HepG2 (cell line): Measurements from ENCODE around the gene SLAMF9. TPM values are rescaled to one million over a fixed set of nuclear protein-coding genes. Genes with fewer than 3 reads are reported as not detected.

Source experiments
- EP300 ChIP-seq, 3 experiments: sonication (generic) in 1 of 3; formaldehyde crosslinking in 1 of 3; IDR thresholded peaks; 2 replicates each; pipeline versions ENCODE4 v1.5.1 to v1.6.1; 2011 to 2020; ENCODE audit warnings: low read depth in 2 of 3, low read length in 2 of 3, borderline replicate concordance in 1 of 3, improper control_type of control experiment in 1 of 3, mild to moderate bottlenecking in 1 of 3, missing genetic modification reagents in 1 of 3, moderate library complexity in 1 of 3
- MEIS1 ChIP-seq: sonication (generic); formaldehyde crosslinking; IDR thresholded peaks from 2 replicates; pipeline ENCODE4 v1.9.0; 2021; ENCODE audit warnings: mild to moderate bottlenecking, missing genetic modification reagents, moderate library complexity, borderline replicate concordance
- NR1H2 ChIP-seq: sonication (generic); formaldehyde crosslinking; IDR thresholded peaks from 2 replicates; pipeline ENCODE4 v1.8.1; 2022; ENCODE audit warnings: low read depth, missing genetic modification reagents, borderline replicate concordance
- ZNF121 ChIP-seq: sonication (generic); formaldehyde crosslinking; IDR thresholded peaks from 2 replicates; pipeline ENCODE4 v1.5.0; 2020; ENCODE audit warnings: mild to moderate bottlenecking, missing genetic modification reagents
- ZNF562 ChIP-seq: sonication (generic); formaldehyde crosslinking; IDR thresholded peaks from 2 replicates; pipeline ENCODE4 v1.8.0; 2022; ENCODE audit warnings: missing genetic modification reagents, borderline replicate concordance
- polyA plus RNA-seq, 8 experiments: library from polyadenylated mRNA; depleted of rRNA in 3 of 8; stranded (reverse) in 7 of 8; unstranded in 1 of 8; fragments of >200 nt; fragmentation: Illumina TruSeq in 4 of 8; extraction: Trizol in 4 of 8; gene quantifications; 2 replicates each; pipeline versions ENCODE4 v1.2.1 to v1.2.3, GENCODE V29; 2011 to 2016; ENCODE audit warnings: low read depth in 4 of 8, missing spikeins in 1 of 8, mixed read lengths in 1 of 8; ENCODE audit not compliant: insufficient read depth in 1 of 8
- total RNA-seq, 5 experiments: library from RNA; depleted of rRNA; stranded (reverse); fragments of >200 nt; fragmentation: Illumina TruSeq; extraction: Trizol; gene quantifications; 2 replicates each; pipeline ENCODE4 v1.2.3, GENCODE V29; 2016; ENCODE audit warnings: low read depth in 1 of 5
- TF ChIP-seq, protein P1 (sequence below): sonication (generic); formaldehyde crosslinking; IDR thresholded peaks from 2 replicates; pipeline ENCODE4 v1.4.0; 2020; ENCODE audit warnings: missing genetic modification reagents
- TF ChIP-seq, protein P2 (sequence below): sonication (generic); formaldehyde crosslinking; IDR thresholded peaks from 2 replicates; pipeline ENCODE4 v1.4.0; 2020; ENCODE audit warnings: missing genetic modification reagents
- TF ChIP-seq, protein P3 (sequence below): sonication (generic); formaldehyde crosslinking; IDR thresholded peaks from 2 replicates; pipeline ENCODE4 v1.5.1; 2020; ENCODE audit warnings: mild to moderate bottlenecking, missing genetic modification reagents, borderline replicate concordance
- TF ChIP-seq, protein P4 (sequence below): sonication (generic); formaldehyde crosslinking; IDR thresholded peaks from 2 replicates; pipeline ENCODE4 v1.5.1; 2020; ENCODE audit warnings: missing genetic modification reagents, mild to moderate bottlenecking, borderline replicate concordance

The SLAMF9 gene
- total and polyA plus RNA-seq, 2 of the 13 experiments (the other 11 are each of a cell fraction or from before 2014, with no cell fraction given), result 0.82 TPM; not detected in 1

DNA sequence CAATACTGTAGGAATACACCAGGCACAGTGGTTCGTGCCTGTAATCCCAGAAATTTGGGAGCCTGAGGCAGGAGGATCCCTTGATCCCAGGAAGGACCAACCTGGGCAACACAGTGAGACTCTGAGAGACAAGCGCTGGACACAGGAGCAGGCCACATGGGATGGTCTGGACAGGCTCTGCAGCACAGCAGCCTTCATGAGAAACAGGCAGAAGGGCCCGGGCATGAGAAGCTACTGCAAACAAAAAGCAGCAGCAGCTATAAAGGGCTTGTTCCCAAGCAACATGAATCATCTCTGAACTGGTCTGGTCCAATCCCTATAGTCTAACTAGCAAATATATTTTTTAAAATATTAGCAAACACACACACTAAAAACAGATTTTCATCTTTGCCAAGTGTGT lies 35.5 kb upstream of the SLAMF9 start (continued):
- TF ChIP-seq, protein P1, sequence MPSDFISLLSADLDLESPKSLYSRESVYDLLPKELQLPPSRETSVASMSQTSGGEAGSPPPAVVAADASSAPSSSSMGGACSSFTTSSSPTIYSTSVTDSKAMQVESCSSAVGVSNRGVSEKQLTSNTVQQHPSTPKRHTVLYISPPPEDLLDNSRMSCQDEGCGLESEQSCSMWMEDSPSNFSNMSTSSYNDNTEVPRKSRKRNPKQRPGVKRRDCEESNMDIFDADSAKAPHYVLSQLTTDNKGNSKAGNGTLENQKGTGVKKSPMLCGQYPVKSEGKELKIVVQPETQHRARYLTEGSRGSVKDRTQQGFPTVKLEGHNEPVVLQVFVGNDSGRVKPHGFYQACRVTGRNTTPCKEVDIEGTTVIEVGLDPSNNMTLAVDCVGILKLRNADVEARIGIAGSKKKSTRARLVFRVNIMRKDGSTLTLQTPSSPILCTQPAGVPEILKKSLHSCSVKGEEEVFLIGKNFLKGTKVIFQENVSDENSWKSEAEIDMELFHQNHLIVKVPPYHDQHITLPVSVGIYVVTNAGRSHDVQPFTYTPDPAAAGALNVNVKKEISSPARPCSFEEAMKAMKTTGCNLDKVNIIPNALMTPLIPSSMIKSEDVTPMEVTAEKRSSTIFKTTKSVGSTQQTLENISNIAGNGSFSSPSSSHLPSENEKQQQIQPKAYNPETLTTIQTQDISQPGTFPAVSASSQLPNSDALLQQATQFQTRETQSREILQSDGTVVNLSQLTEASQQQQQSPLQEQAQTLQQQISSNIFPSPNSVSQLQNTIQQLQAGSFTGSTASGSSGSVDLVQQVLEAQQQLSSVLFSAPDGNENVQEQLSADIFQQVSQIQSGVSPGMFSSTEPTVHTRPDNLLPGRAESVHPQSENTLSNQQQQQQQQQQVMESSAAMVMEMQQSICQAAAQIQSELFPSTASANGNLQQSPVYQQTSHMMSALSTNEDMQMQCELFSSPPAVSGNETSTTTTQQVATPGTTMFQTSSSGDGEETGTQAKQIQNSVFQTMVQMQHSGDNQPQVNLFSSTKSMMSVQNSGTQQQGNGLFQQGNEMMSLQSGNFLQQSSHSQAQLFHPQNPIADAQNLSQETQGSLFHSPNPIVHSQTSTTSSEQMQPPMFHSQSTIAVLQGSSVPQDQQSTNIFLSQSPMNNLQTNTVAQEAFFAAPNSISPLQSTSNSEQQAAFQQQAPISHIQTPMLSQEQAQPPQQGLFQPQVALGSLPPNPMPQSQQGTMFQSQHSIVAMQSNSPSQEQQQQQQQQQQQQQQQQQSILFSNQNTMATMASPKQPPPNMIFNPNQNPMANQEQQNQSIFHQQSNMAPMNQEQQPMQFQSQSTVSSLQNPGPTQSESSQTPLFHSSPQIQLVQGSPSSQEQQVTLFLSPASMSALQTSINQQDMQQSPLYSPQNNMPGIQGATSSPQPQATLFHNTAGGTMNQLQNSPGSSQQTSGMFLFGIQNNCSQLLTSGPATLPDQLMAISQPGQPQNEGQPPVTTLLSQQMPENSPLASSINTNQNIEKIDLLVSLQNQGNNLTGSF (CRISPR knock-in tag), result no peak
- TF ChIP-seq ZNF562 (CRISPR knock-in tag) (no peak), EP300 (IDR thresholded peaks at IDR 0.05; ENCODE audit: low read depth in 2 of 2, low read length in 2 of 2) (no peak), EP300 (CRISPR knock-in tag; IDR thresholded peaks at IDR 0.05; ENCODE audit: borderline replicate concordance) (no peak), ZNF121 (no peak), MEIS1 (CRISPR knock-in tag) (no peak), NR1H2 (no peak)
- TF ChIP-seq, protein P2, sequence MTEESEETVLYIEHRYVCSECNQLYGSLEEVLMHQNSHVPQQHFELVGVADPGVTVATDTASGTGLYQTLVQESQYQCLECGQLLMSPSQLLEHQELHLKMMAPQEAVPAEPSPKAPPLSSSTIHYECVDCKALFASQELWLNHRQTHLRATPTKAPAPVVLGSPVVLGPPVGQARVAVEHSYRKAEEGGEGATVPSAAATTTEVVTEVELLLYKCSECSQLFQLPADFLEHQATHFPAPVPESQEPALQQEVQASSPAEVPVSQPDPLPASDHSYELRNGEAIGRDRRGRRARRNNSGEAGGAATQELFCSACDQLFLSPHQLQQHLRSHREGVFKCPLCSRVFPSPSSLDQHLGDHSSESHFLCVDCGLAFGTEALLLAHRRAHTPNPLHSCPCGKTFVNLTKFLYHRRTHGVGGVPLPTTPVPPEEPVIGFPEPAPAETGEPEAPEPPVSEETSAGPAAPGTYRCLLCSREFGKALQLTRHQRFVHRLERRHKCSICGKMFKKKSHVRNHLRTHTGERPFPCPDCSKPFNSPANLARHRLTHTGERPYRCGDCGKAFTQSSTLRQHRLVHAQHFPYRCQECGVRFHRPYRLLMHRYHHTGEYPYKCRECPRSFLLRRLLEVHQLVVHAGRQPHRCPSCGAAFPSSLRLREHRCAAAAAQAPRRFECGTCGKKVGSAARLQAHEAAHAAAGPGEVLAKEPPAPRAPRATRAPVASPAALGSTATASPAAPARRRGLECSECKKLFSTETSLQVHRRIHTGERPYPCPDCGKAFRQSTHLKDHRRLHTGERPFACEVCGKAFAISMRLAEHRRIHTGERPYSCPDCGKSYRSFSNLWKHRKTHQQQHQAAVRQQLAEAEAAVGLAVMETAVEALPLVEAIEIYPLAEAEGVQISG (CRISPR knock-in tag), result no peak
- TF ChIP-seq, protein P3, sequence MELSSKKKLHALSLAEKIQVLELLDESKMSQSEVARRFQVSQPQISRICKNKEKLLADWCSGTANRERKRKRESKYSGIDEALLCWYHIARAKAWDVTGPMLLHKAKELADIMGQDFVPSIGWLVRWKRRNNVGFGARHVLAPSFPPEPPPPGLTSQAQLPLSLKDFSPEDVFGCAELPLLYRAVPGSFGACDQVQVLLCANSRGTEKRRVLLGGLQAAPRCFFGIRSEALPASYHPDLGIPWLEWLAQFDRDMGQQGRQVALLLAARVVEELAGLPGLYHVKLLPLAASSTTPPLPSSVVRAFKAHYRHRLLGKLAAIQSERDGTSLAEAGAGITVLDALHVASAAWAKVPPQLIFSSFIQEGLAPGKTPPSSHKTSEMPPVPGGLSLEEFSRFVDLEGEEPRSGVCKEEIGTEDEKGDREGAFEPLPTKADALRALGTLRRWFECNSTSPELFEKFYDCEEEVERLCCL (CRISPR knock-in tag), result no peak
- TF ChIP-seq, protein P4, sequence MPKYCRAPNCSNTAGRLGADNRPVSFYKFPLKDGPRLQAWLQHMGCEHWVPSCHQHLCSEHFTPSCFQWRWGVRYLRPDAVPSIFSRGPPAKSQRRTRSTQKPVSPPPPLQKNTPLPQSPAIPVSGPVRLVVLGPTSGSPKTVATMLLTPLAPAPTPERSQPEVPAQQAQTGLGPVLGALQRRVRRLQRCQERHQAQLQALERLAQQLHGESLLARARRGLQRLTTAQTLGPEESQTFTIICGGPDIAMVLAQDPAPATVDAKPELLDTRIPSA (CRISPR knock-in tag), result no peak
